Effector memory CD4-positive, alpha-beta T cell (primary cell): ENCODE data around the gene XXYLT1.

Experiments
- DNase-seq, 3 donors: peaks; one replicate each; pipeline ENCODE4 v3.0.0-alpha.2; 2020
- H3K27ac ChIP-seq: 2 replicates; pipeline ENCODE4 v1.7.0; 2013; ENCODE audit warnings: mild to moderate bottlenecking, low read length, moderate library complexity; ENCODE audit not compliant: insufficient read depth, poor library complexity, severe bottlenecking
- H3K27me3 ChIP-seq: replicated peaks from 2 replicates; pipeline ENCODE4 v1.7.0; 2013; ENCODE audit warnings: mild to moderate bottlenecking, low read length; ENCODE audit not compliant: insufficient read depth, control insufficient read depth, poor library complexity, severe bottlenecking
- H3K36me3 ChIP-seq: 2 replicates; pipeline ENCODE4 v1.7.0; 2013; ENCODE audit warnings: mild to moderate bottlenecking, low read length, moderate library complexity; ENCODE audit not compliant: control insufficient read depth, insufficient read depth
- H3K4me1 ChIP-seq: 2 replicates; pipeline ENCODE4 v1.7.0; 2013; ENCODE audit warnings: low read length, mild to moderate bottlenecking; ENCODE audit not compliant: control insufficient read depth, insufficient read depth, poor library complexity, severe bottlenecking
- H3K4me3 ChIP-seq: 2 replicates; pipeline ENCODE4 v1.7.0; 2013; ENCODE audit warnings: low read length, low read depth, mild to moderate bottlenecking; ENCODE audit not compliant: insufficient read depth, poor library complexity, severe bottlenecking
- H3K9me3 ChIP-seq: 2 replicates; pipeline ENCODE4 v1.7.0; 2013; ENCODE audit warnings: mild to moderate bottlenecking, low read length, moderate library complexity; ENCODE audit not compliant: control insufficient read depth

The XXYLT1 gene

DNA sequence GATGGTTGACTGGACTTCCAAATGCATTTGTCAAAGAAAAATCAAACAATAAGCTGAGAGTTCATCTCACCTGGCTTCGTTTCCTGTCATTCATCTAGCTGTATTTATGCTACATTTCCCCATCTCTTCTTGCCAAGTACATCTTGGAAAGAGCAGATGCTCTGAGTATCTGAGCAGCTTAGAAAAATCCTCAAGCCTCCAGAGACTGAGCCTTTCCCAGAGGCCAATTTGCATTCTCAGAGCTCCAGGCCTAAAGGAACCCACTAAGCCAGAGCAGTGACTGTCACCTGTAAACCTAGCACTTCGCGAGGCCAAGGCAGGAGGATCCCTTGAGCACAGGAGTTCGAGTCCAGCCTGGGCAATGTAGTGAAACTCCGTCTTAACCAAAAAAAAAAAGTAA is 100.5 kb downstream of the XXYLT1 start:
- H3K36me3 ChIP-seq: no peaks in the 10 kb centered on the region
- no peaks in the 10 kb centered on the region for H3K9me3 ChIP-seq
- no peaks in the 10 kb centered on the region for H3K4me1 ChIP-seq
- no peak overlapping the region for H3K27ac ChIP-seq
- no peak overlapping the region for H3K4me3 ChIP-seq
- DNase-seq: no peak
- no peaks in the 10 kb centered on the region for H3K27me3 ChIP-seq

GRCh38 chr3:195169011-195169649 is 101.8 kb downstream of the XXYLT1 start:
- Histone ChIP-seq H3K4me3 (no peak overlapping the region), H3K36me3 (no peaks in the 10 kb centered on the region), H3K27me3 (no peaks in the 10 kb centered on the region), H3K4me1 (no peaks in the 10 kb centered on the region), H3K27ac (no peak overlapping the region), H3K9me3 (no peaks in the 10 kb centered on the region)
- DNase-seq: no peak

DNA sequence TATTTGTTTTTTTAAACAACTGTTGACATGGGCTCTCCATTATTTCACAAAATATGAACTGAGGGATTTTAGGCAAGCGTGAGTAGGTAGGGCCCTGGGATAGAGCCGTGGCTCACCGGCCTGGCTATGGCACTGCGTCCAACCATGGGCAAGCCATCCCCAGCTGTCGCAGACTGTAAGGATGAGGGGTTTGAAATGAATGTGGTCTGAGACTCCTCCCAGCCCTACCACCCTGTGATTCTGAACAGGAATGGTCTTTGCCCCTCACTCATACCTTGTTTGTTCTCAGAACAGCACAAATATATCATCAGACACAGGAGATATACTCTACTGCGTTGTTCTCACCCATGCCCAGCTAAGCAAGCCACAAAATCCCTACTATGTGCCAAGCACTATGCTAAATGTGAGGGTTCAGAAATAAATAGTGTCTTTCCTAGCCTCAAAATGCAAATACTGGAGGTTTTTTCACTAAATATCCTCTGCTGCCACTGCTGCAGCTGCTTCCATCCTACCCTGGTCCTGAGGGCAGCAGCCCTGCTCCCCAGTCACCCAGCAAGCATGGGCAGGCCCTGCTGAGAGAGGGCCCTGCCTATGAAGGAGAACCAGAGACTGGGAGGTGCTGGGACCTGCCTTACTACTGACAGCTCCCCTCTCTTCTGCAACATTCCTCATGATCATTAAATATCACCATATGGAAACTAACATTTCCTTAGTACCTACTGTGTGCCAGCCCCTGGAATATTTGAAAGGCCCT is 102.8 kb downstream of the XXYLT1 start:
- H3K4me1 ChIP-seq: no peaks in the 10 kb centered on the region
- H3K4me3 ChIP-seq: no peak overlapping the region
- H3K36me3 ChIP-seq: no peaks in the 10 kb centered on the region
- no peaks in the 10 kb centered on the region for H3K27me3 ChIP-seq
- no peak overlapping the region for H3K27ac ChIP-seq
- no peaks in the 10 kb centered on the region for H3K9me3 ChIP-seq
- DNase-seq: no peak

GRCh38 chr3:195165790-195166189 is 105.2 kb downstream of the XXYLT1 start:
- Histone ChIP-seq H3K4me1 (no peaks in the 10 kb centered on the region), H3K9me3 (no peaks in the 10 kb centered on the region), H3K27me3 (no peaks in the 10 kb centered on the region), H3K4me3 (no peak overlapping the region), H3K27ac (no peak overlapping the region), H3K36me3 (no peaks in the 10 kb centered on the region)
- no peak for DNase-seq

GRCh38 chr3:195165265-195165609 is 105.7 kb downstream of the XXYLT1 start:
- H3K9me3 ChIP-seq: no peaks in the 10 kb centered on the region
- no peaks in the 10 kb centered on the region for H3K4me1 ChIP-seq
- H3K27me3 ChIP-seq: no peaks in the 10 kb centered on the region
- no peaks in the 10 kb centered on the region for H3K36me3 ChIP-seq
- DNase-seq: no peak
- no peak overlapping the region for H3K27ac ChIP-seq
- no peak overlapping the region for H3K4me3 ChIP-seq

GRCh38 chr3:195164573-195165264 is 106.2 kb downstream of the XXYLT1 start:
- Histone ChIP-seq H3K4me3 (no peak overlapping the region), H3K4me1 (no peaks in the 10 kb centered on the region), H3K9me3 (no peaks in the 10 kb centered on the region), H3K36me3 (no peaks in the 10 kb centered on the region), H3K27ac (no peak overlapping the region), H3K27me3 (no peaks in the 10 kb centered on the region)
- DNase-seq: no peak

DNA sequence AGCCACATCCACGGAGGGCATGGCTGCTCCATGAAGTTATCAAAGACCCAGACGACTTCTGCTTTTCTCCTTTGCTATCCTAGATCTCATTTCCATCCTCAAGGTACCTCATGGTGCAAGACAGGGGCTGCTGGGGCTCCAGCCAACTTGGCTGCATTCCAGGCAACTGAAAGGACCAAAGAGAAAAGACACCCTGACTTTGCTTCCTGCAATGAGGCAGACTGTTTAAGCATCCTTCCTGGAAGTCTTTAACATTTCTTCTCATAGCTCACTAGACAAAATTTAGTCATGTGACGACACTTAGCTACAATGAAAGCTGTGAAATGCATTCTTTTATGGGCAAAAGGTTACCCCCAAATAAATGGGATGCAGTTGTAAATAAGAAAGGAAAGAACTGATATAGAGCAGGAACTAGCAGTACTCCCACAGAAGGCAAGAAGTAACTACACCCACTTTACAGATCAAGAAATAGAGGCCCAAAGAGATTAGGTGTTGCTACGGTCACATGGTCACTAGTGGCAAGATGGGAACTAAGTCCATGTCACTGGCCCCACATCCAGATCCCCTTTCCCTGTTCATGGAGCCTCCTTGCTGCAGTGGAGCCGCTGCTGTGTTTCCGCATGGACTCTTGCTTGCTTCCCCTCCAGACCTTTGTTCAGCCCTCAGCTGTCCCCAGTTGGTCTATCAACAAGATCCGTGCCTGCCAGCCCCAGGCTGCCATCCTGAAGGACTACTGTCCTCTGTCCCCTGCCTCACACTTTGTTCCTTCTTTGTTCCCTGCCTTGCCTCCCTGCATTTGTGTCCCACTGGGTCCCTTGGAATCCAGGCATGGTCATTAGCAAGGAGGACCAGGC is 107.0 kb downstream of the XXYLT1 start:
- Histone ChIP-seq H3K4me1 (no peaks in the 10 kb centered on the region), H3K36me3 (no peaks in the 10 kb centered on the region), H3K4me3 (no peak overlapping the region), H3K27me3 (no peaks in the 10 kb centered on the region), H3K27ac (no peak overlapping the region), H3K9me3 (no peaks in the 10 kb centered on the region)
- no peak for DNase-seq

DNA sequence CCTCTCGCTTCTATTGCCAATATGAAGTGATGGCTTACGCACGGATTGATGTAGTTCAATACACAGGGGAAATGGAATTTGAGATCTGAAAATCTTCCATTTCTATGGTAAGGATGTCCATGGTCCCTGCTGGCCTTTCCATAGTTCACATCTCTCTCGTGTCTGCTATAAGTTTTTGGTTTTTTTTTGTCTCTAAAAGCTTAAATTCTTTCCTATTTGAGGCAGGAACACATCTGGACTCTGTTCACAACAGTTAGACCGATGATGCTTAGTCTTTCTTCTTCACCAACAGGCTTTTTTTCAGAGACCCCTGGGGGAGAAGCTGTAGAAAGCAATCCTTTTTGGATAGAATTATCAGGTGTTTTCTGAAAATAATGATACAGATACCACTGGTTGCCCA is 108.1 kb downstream of the XXYLT1 start:
- no peaks in the 10 kb centered on the region for H3K36me3 ChIP-seq
- no peak overlapping the region for H3K27ac ChIP-seq
- H3K4me3 ChIP-seq: no peak overlapping the region
- no peaks in the 10 kb centered on the region for H3K27me3 ChIP-seq
- no peaks in the 10 kb centered on the region for H3K9me3 ChIP-seq
- DNase-seq: no peak
- H3K4me1 ChIP-seq: no peaks in the 10 kb centered on the region

- H3K36me3 ChIP-seq: no peaks in the 10 kb centered on the region
- no peak overlapping the region for H3K27ac ChIP-seq
- H3K27me3 ChIP-seq: no peaks in the 10 kb centered on the region
- no peaks in the 10 kb centered on the region for H3K4me1 ChIP-seq
- no peaks in the 10 kb centered on the region for H3K9me3 ChIP-seq
- no peak overlapping the region for H3K4me3 ChIP-seq
- no peak for DNase-seq
Observed at GRCh38 chr3:195162033-195162669, 108.8 kb downstream of the XXYLT1 start.
